Tibial artery (tissue), 4 donors: Measurements from ENCODE around the gene YARS2.
"Not testable (repeated sequence)": the region's sequence is repeated elsewhere in the genome, so short reads cannot be mapped to it uniquely, and the experiment has no call there.

ENCODE experiments used
- DNase-seq, 2 donors: peaks; one replicate each; pipeline ENCODE4 v3.0.0-alpha.2; 2019
- H3K27ac ChIP-seq, 2 donors: fragments of 200-600 bp; sonication (generic) in 1 of 2; 1 replicate in 1 of 2; 2 replicates in 1 of 2; pipeline ENCODE4 v1.5.1; 2018 to 2019; ENCODE audit warnings: mild to moderate bottlenecking in 1 of 2
- H3K27me3 ChIP-seq, 2 donors: fragments of 200-600 bp; sonication (generic) in 1 of 2; one replicate each; pipeline versions ENCODE4 v1.5.1 to v1.6.0; 2016 to 2019
- H3K36me3 ChIP-seq, 3 donors: fragments of 200-600 bp; sonication (generic) in 2 of 3; one replicate each; pipeline ENCODE4 v1.5.1; 2016 to 2019; ENCODE audit warnings: mild to moderate bottlenecking in 2 of 3
- H3K4me1 ChIP-seq, 4 donors: fragments of 200-600 bp; sonication (generic) in 2 of 4; 1 replicate in 3 of 4; 2 replicates in 1 of 4; pipeline ENCODE4 v1.5.1; 2016 to 2019
- H3K4me3 ChIP-seq, 2 donors: fragments of 200-600 bp; sonication (generic) in 1 of 2; 1 replicate in 1 of 2; 2 replicates in 1 of 2; pipeline ENCODE4 v1.5.1; 2018 to 2019; ENCODE audit warnings: mild to moderate bottlenecking in 2 of 2
- H3K9me3 ChIP-seq, 3 donors: fragments of 200-600 bp; sonication (generic) in 1 of 3; one replicate each; pipeline ENCODE4 v1.5.1; 2016 to 2019
- CTCF ChIP-seq, 2 experiments: fragments of 200-600 bp in 1 of 2; fragments of 450-650 bp in 1 of 2; IDR thresholded peaks; one replicate each; pipeline ENCODE4 v1.5.1; 2017 to 2019; ENCODE audit warnings: antibody characterized with exemption in 2 of 2, mild to moderate bottlenecking in 1 of 2, moderate library complexity in 1 of 2
- intact Hi-C: fragments of 100-400 bp; cut with DNase I; formaldehyde crosslinking; loops from one replicate; pipeline ENCODE4 v1.15.0; 2023; ENCODE audit warnings: low total_unique reads

The YARS2 gene

GRCh38 chr12:32708926-32709325 is 46.8 kb downstream of the YARS2 start:
- no peak for TF ChIP-seq CTCF (IDR thresholded peaks at IDR 0.05)
- peaks cover 20 to 41% (median 38%) of the 10 kb centered on the region in 3 donors for H3K36me3 ChIP-seq

GRCh38 chr12:32706335-32707024 is 49.2 kb downstream of the YARS2 start:
- no peaks in the 10 kb centered on the region for H3K9me3 ChIP-seq
- DNase-seq = no peak
- no peaks in the 10 kb centered on the region for H3K4me1 ChIP-seq
- H3K4me3 ChIP-seq = no peak overlapping the region
- intact Hi-C loops = no loop called here
- TF ChIP-seq CTCF (IDR thresholded peaks at IDR 0.05) = no peak
- peaks cover 12 to 37% (median 27%) of the 10 kb centered on the region in 3 donors for H3K36me3 ChIP-seq
- H3K27me3 ChIP-seq = no peaks in the 10 kb centered on the region
- H3K27ac ChIP-seq = no peak overlapping the region

More at GRCh38 chr12:32708926-32709325, 46.8 kb downstream of the YARS2 start:
- no peaks in the 10 kb centered on the region for H3K27me3 ChIP-seq
- H3K4me1 ChIP-seq = no peaks in the 10 kb centered on the region
- DNase-seq = no peak
- H3K9me3 ChIP-seq = no peaks in the 10 kb centered on the region
- H3K4me3 ChIP-seq = no peak overlapping the region
- H3K27ac ChIP-seq = no peak overlapping the region
- intact Hi-C loops = no loop called here

GRCh38 chr12:32705783-32706182 is 49.9 kb downstream of the YARS2 start:
- Histone ChIP-seq H3K4me3 (no peak overlapping the region), H3K4me1 (no peaks in the 10 kb centered on the region), H3K36me3 (peaks cover 5 to 30% (median 22%) of the 10 kb centered on the region in 3 donors), H3K9me3 (no peaks in the 10 kb centered on the region), H3K27ac (no peak overlapping the region), H3K27me3 (no peaks in the 10 kb centered on the region)
- TF ChIP-seq CTCF (IDR thresholded peaks at IDR 0.05) = no peak
- intact Hi-C loops = no loop called here
- no peak for DNase-seq

GRCh38 chr12:32702946-32703345 is 52.8 kb downstream of the YARS2 start:
- Histone ChIP-seq H3K4me1 (no peaks in the 10 kb centered on the region), H3K4me3 (no peak overlapping the region), H3K36me3 (peaks cover 4 to 16% (median 11%) of the 10 kb centered on the region in 3 donors), H3K9me3 (no peaks in the 10 kb centered on the region), H3K27ac (no peak overlapping the region), H3K27me3 (no peaks in the 10 kb centered on the region)
- DNase-seq = no peak
- intact Hi-C loops = no loop called here
- TF ChIP-seq CTCF (IDR thresholded peaks at IDR 0.05) = no peak

GRCh38 chr12:32702473-32702872 is 53.2 kb downstream of the YARS2 start:
- no peaks in the 10 kb centered on the region for H3K9me3 ChIP-seq
- H3K27ac ChIP-seq = no peak overlapping the region
- peaks cover 4 to 15% (median 11%) of the 10 kb centered on the region in 3 donors for H3K36me3 ChIP-seq
- H3K4me3 ChIP-seq = no peak overlapping the region
- no peaks in the 10 kb centered on the region for H3K4me1 ChIP-seq
- no peaks in the 10 kb centered on the region for H3K27me3 ChIP-seq
- no peak for TF ChIP-seq CTCF (IDR thresholded peaks at IDR 0.05)
- intact Hi-C loops = no loop called here
- DNase-seq = no peak

GRCh38 chr12:32699437-32699836 is 56.3 kb downstream of the YARS2 start:
- H3K27me3 ChIP-seq, H3K27ac ChIP-seq, intact Hi-C loops, DNase-seq, H3K9me3 ChIP-seq, H3K4me1 ChIP-seq, H3K4me3 ChIP-seq: not testable (repeated sequence)
- H3K36me3 ChIP-seq = peaks cover 0 to 11% (median 4%) of the 10 kb centered on the region in 3 donors
